Coronary artery (tissue), 2 donors: ENCODE results near the gene SPTBN4.
"Not testable (repeated sequence)": the region's sequence is repeated elsewhere in the genome, so short reads cannot be mapped to it uniquely, and the experiment has no call there.

ENCODE experiments used
- DNase-seq: peaks from one replicate; pipeline ENCODE4 v3.0.0-alpha.2; 2017; ENCODE audit warnings: low spot score
- H3K27ac ChIP-seq, 2 donors: fragments of 200-600 bp; sonication (generic); one replicate each; pipeline ENCODE4 v1.5.1; 2016 to 2019
- H3K4me3 ChIP-seq: fragments of 200-600 bp; sonication (generic); 2 replicates; pipeline ENCODE4 v1.5.1; 2016; ENCODE audit warnings: mild to moderate bottlenecking, moderate library complexity
- TF ChIP-seq, protein P1 (sequence below): fragments of 200-600 bp; sonication (generic); IDR thresholded peaks from one replicate; pipeline ENCODE4 v1.5.1; 2019; ENCODE audit warnings: antibody characterized with exemption

The SPTBN4 gene

DNA sequence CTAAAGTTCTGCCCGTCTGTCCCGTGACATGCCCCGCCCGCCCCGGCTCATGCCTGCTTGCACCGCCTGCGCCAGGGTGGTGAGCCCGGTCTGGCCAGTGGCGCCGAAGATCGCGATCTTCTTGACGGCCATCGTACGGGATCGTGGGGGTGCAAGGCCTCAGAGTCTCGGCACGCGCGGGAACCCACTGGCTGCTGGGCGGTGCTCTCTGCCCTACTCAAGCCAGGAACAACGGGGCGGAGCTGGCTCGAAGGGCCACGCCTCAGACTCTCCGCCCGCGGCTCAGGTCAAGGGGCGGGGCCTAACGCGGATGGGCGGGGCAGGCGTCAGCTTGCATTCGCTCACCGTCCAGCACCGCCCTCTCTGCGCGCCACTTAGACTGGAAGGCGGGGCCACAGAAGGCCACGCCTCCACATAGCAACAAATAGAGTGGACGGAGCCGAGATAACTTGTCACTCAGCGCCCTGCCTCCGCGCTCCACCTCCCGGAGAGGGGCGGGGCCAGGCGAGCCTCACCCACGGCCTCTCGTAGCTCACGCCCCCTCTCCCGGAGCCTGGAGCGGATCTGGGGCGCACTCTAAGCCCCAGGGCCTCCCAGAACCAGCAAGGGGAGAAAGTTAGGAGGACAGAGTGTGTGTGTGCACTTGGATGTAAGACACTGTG is 1.1 kb upstream of the SPTBN4 start, which contains the start of gene BLVRB:
TSS of gene BLVRB (minus strand) at position 189 of the 662 bp plus-strand sequence. CDS start at position 132, 57 bp downstream.
- peak within 1 kb of the TSS; percentile 81 for H3K4me3 ChIP-seq
- peak; percentile 100 for DNase-seq
- TF ChIP-seq, protein P1, sequence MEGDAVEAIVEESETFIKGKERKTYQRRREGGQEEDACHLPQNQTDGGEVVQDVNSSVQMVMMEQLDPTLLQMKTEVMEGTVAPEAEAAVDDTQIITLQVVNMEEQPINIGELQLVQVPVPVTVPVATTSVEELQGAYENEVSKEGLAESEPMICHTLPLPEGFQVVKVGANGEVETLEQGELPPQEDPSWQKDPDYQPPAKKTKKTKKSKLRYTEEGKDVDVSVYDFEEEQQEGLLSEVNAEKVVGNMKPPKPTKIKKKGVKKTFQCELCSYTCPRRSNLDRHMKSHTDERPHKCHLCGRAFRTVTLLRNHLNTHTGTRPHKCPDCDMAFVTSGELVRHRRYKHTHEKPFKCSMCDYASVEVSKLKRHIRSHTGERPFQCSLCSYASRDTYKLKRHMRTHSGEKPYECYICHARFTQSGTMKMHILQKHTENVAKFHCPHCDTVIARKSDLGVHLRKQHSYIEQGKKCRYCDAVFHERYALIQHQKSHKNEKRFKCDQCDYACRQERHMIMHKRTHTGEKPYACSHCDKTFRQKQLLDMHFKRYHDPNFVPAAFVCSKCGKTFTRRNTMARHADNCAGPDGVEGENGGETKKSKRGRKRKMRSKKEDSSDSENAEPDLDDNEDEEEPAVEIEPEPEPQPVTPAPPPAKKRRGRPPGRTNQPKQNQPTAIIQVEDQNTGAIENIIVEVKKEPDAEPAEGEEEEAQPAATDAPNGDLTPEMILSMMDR = no peak

DNA sequence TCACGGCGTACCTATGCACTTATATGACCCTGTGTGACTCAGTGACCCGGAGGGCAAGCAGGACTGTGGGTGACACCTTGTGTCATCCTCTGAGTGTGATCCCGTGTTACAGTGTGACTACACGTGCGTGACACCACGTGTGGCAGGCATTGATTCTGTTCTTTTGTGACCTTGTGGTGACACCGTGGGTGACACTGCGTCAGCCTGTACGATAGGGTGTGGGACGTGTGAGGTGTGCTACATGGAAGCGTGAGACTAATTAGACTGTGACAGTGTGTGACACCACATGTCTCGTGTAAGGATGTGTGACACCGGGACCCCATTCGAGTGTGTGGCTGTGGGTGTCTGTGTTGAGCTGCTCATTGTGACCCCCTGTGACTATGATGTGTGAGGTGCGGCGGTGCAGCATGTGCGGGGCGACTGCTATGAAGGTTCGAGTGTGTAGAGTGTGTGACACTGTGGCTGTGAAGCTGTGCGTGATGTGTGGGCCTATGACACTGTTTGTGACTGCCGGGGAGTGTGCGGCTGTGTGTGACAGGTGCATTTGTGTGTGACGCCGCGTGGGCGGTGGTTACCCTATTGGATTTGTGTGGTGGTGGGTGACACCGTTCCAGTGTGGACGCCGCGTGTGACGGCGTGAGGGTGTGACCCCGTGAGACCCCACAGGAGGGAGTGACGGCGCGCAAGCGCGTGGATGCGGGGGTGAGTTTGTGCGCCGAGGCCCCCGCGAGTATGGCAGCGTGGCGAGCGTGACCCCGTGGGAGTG is 399 bp upstream of the SPTBN4 start:
- H3K27ac ChIP-seq = peak overlapping the region; percentile 86 to 92
- DNase-seq = no peak
- peak overlapping the region; percentile 81 for H3K4me3 ChIP-seq
- TF ChIP-seq, protein P1 = no peak

More for the DNA sequence above, 1.1 kb upstream of the SPTBN4 start, which contains the start of gene BLVRB:
- H3K27ac ChIP-seq = peak within 1 kb of the TSS; percentile 92 to 93

DNA sequence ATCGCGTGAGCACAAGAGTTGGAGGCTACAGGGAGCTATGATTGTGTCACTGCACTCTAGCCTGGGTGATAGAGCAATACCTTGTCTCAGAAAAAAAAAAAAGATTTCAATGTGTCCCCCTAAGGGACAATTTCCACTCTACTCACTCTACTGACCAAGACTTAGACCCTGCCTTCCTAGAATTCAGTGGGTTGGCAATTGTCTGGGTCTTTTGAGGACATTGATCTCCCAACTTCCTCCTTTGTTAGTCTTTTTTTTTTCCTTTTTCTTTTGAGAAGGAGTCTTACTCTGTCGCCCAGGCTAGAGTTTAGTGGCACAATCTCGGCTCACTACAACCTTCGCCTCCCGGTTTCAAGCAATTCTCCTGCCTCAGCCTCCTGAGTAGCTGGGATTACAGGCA is 2.2 kb downstream of the SPTBN4 start:
- TF ChIP-seq, protein P1 = no peak
- Histone ChIP-seq H3K4me3 (no peak overlapping the region), H3K27ac (no peak overlapping the region)
- DNase-seq = no peak

DNA sequence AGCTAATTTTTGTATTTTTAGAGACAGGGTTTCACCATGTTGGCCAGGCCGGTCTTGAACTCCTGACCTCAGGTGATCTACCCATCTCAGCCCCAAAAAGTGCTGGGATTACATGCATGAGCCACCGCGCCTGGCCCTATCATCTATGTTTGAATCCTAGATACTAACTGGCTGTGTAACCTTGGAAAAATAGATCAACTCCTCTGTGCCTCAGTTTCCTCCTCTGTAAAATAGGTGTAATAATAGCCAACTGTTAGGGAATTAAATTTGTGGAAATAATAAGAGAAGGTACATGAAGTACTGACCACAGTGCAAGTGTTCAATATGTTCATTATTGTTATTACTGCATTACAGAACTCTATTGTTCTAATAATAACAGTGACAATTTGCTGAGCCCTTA is 4.3 kb downstream of the SPTBN4 start:
- TF ChIP-seq, protein P1 = no peak
- Histone ChIP-seq H3K27ac (no peak overlapping the region), H3K4me3 (no peak overlapping the region)
- DNase-seq = no peak

DNA sequence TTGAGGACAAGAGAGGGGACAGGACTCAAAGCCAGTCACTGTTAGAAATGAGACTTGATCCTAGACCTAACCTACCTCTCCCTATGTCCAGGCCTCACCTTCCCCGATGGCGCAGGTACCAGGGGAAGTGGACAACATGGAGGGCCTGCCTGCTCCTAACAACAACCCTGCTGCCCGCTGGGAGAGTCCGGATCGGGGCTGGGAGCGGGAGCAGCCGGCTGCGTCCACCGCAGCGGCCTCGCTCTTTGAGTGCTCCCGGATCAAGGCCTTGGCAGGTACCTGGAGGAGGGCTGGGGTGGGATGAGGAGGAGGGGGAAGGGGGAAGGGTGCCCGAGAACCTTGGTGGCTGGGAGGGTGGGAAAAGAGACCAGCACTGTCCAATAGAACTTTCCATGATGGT is 5.7 kb downstream of the SPTBN4 start:
- Histone ChIP-seq H3K27ac (no peak overlapping the region), H3K4me3 (no peak overlapping the region)
- TF ChIP-seq, protein P1 = no peak
- DNase-seq = no peak

DNA sequence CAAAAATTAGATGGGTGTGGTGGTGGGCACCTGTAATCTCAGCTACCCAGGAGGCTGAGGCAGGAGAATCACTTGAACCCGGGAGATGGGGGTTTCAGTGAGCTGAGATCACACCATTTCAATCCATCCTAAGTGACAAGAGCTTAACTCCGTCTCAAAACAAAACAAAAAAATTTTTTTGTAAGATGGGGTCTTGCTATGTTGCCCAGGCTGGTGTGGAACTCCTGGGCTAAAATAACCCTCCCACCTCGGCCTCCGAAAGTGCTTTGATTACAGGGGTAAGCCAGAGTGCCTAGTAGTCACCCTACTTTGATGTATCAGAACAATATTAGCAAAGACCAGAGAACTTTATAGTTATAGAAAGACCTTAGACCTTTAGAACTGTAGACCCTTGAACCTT is 7.9 kb downstream of the SPTBN4 start:
- TF ChIP-seq, protein P1 = no peak
- no peak for DNase-seq
- no peak overlapping the region for H3K27ac ChIP-seq
- H3K4me3 ChIP-seq = no peak overlapping the region

DNA sequence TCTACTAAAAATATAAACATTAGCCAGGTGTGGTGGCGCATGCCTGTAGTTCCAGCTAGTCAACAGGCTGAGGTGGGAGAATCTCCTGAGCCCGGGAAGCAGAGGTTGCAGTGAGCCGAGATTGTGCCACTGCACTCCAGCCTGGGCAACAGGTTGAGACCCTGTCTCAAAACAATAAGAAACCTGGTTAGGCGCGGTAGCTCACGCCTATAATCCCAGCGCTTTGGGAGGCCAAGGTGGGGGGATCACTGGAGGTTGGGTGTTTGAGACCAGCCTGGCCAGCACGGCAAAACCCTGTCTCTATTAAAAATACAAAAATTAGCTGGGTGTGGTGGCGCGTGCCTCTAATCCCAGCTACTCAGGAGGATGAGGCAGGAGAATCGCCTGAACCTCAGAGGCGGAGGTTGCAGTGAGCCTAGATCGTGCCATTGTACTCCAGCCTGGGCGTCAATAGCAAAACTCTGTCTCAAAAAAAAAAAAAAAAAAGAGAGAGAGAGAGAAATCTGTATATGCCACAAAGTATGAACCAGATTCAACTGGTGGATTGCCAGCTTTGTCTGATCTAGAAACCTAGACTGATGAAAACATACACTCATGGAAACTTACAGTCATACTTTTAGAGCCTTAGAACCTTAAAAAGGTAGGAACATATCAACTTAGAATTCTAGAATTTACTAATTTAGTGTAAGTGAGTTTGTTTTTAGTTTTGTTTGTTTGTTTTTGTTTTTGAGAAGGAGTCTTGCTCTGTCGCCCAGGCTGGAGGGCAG is 9.3 kb downstream of the SPTBN4 start:
- not testable (repeated sequence) for DNase-seq, H3K4me3 ChIP-seq, H3K27ac ChIP-seq
